CD4-positive, alpha-beta T cell treated with Interleukin-4 for 1 hour (primary cell): ENCODE measurements around the gene TMEM38A.
"Not testable (repeated sequence)": the region's sequence is repeated elsewhere in the genome, so short reads cannot be mapped to it uniquely, and the experiment has no call there.

Experiments used
- DNase-seq, 2 donors: peaks; one replicate each; pipeline ENCODE4 v3.0.0-alpha.2; 2020 to 2022

The TMEM38A gene

GRCh38 chr19:16640951-16641350 is 20.0 kb upstream of the TMEM38A start:
- no peak for DNase-seq

GRCh38 chr19:16641695-16642094 is 19.2 kb upstream of the TMEM38A start:
- DNase-seq, result no peak

GRCh38 chr19:16645140-16645539 is 15.8 kb upstream of the TMEM38A start:
- DNase-seq, result no peak

GRCh38 chr19:16649734-16650133 is 11.2 kb upstream of the TMEM38A start:
- DNase-seq, result no peak

GRCh38 chr19:16650821-16651220 is 10.1 kb upstream of the TMEM38A start:
- no peak for DNase-seq

GRCh38 chr19:16651421-16652188 is 9.3 kb upstream of the TMEM38A start:
- DNase-seq, result not testable (repeated sequence)

- no peak for DNase-seq
These were observed 8.1 kb upstream of the TMEM38A start for GRCh38 chr19:16652854-16653253.

GRCh38 chr19:16654140-16654539 is 6.8 kb upstream of the TMEM38A start:
- no peak for DNase-seq

GRCh38 chr19:16654627-16655026 is 6.3 kb upstream of the TMEM38A start:
- DNase-seq, result no peak

GRCh38 chr19:16655727-16656126 is 5.2 kb upstream of the TMEM38A start:
- DNase-seq, result no peak

- no peak for DNase-seq
These were observed 3.6 kb upstream of the TMEM38A start for GRCh38 chr19:16657384-16657783.

- DNase-seq, result no peak
These were observed 1.5 kb upstream of the TMEM38A start for GRCh38 chr19:16659464-16659831.

- peak; percentile 99 for DNase-seq
These were observed 869 bp upstream of the TMEM38A start, which contains the start of gene SMIM7 for GRCh38 chr19:16659832-16660708. Gene SMIM7 (minus strand): TSS chr19:16660144. CDS start chr19:16660110, 34 bp downstream.

- DNase-seq, result no peak
These were observed 618 bp downstream of the TMEM38A start for GRCh38 chr19:16661480-16662034.

GRCh38 chr19:16668176-16668575 is 7.2 kb downstream of the TMEM38A start:
- DNase-seq, result no peak

- DNase-seq, result not testable (repeated sequence)
These were observed 7.8 kb downstream of the TMEM38A start for GRCh38 chr19:16668702-16669101.

- DNase-seq, result no peak
These were observed 9.4 kb downstream of the TMEM38A start for GRCh38 chr19:16670291-16670690.

- no peak for DNase-seq
These were observed 10.8 kb downstream of the TMEM38A start for GRCh38 chr19:16671652-16672274.

GRCh38 chr19:16673231-16673630 is 12.3 kb downstream of the TMEM38A start:
- no peak for DNase-seq

GRCh38 chr19:16673839-16674238 is 12.9 kb downstream of the TMEM38A start:
- not testable (repeated sequence) for DNase-seq

GRCh38 chr19:16676101-16676798 is 15.3 kb downstream of the TMEM38A start:
- no peak for DNase-seq

- DNase-seq, result no peak
These were observed 16.1 kb downstream of the TMEM38A start for GRCh38 chr19:16677055-16677454.

GRCh38 chr19:16678498-16678897 is 17.6 kb downstream of the TMEM38A start:
- DNase-seq, result no peak
